Pulmonary artery endothelial cell (primary cell): ENCODE data around the gene KRTAP2-1. TPM values are rescaled to one million over a fixed set of nuclear protein-coding genes. Genes with fewer than 3 reads are reported as not detected.
"Not testable (repeated sequence)": the region's sequence is repeated elsewhere in the genome, so short reads cannot be mapped to it uniquely, and the experiment has no call there.

ENCODE experiments used
- DNase-seq: peaks from one replicate; pipeline ENCODE4 v3.0.0-alpha.2; 2011; ENCODE audit warnings: low read depth, low spot score
- total RNA-seq: library from RNA; depleted of rRNA; stranded (reverse); fragments of >200 nt; gene quantifications from 2 replicates; pipeline ENCODE4 v1.2.3, GENCODE V29; 2014

Gene KRTAP2-1
- total RNA-seq, 1 donor from 2014 or later = not detected

DNA sequence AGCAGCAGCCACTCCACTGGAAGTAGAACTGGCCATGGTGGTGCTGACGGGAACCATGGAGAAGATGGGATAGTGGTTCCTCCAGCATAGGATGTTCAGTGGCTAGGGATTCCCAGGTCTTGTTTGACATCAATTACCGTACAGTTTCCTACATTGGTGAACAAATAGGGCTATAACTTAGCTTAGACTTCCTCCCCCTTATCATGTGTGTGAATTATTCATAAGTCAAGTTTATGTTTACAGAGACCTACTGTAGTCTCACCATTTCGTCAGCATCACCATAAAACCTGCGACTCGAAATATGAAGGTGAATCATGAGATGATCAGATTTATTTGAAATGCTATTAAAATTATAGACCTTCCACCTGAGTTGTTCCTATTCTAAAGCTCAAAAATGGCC lies 11.6 kb upstream of the KRTAP2-1 start:
- DNase-seq = no peak

DNA sequence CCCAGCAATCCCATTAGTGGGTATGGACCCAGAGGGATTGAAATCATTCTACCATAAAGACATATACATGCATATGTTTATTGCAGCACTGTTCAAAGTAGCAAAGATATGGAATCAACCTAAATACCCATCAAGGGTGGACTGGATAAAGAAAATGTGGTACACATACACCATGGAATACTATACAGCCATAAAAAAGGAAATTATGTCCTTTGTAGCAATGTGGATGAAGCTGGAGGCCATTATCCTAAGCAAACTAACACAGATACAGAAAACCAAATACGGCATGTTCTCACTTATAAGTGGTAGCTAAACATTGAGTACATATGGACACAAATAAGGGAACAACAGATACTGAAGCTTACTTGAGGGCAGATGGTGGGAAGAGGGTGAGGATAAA lies 10.4 kb upstream of the KRTAP2-1 start:
- DNase-seq = no peak

DNA sequence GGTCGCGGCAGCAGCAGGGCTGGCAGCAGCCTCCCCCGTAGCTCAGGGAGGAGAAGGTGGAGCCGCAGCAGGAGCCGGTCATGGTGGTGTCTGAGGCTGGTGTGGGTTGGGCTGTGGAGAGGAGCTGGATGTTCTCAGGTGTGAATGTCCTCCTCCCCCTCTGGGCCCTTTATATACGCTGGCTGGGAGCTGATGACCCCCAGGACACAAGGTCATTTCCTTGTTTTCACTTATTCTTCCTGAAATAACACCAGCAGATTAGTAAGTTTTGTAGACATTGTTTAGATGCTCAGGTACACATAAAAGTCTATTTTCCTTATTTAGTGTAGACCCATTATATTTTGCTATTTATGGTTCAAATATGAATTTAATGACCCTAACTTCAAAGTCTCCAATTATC lies 8.0 kb upstream of the KRTAP2-1 start, which contains the start of gene KRTAP2-2:
KRTAP2-2 (minus strand) TSS at position 101 of the 400 bp plus-strand sequence; CDS start at position 82, 19 bp downstream.
- DNase-seq = not testable (repeated sequence)

DNA sequence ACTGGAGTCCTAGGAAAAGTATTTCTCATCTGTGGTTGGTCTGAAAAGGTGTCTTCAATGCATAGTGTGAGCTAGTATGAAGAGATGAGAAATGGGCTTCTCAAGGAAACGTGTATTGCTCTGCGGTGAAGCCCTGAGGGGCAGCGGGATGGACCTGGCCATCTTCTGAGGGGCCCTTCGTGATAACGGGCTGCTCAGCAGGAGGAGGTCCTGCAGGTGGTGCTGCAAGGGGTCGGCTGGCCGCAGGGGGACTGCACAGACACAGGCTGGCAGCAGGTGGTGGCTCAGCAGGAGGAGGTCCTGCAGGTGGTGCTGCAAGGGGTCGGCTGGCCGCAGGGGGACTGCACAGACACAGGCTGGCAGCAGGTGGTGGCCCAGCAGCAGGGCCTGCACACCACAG lies 7.4 kb upstream of the KRTAP2-1 start:
- not testable (repeated sequence) for DNase-seq

DNA sequence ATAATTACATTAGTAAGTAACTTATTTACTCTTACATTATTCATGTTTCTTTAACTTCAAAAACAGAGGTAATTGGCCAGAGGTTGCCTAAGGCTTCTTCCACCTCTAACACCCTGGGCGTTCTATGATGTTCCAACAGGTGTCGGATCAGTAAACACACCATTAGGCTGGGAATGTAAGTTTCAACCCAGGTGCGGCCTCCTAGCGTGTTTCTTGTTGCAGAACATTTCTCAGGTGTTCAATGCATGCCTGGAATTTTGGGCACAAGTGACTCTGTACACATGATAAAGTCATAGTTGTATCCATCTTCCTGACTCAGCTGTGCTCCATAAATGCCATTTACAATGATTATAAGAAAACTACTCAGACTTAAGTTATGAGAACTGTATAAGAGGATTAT lies 6.9 kb upstream of the KRTAP2-1 start:
- DNase-seq = no peak

DNA sequence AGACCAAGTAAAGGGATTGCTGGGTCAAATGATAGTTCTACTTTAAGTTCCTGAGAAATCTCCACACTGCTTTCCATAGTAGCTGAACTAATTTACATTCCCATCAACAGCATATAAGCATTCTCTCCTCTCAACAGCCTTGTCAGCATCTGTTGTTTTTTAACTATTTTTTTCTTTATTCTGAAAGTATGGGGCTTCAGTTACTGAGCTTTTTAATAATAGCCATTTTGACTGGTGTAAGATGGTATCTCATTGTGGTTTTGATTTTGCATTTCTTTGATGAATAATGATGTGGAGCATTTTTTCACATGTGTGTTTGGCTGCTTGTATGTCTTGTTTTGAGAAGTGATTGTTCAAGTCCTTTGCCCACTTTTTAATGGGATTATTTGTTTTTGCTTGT lies 5.5 kb upstream of the KRTAP2-1 start:
- no peak for DNase-seq

DNA sequence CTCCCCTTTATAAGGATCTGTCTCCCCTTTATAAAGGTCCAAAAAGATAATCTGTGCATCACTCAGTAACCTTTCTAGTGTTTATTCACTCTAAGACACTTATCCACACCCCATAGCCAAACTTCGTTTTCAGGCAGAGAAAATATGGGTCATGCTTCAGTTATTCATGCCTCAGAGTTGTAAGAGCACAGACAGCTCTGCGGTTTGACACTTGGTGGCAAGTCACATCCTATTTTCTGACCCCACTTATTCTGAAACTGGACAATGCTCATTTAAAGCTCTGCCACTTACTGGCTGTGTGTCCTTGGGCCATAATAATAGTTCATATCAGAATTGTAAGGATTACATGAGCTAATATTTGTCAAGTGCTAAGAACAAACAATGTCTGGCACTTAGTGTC lies 2.0 kb upstream of the KRTAP2-1 start:
- no peak for DNase-seq

DNA sequence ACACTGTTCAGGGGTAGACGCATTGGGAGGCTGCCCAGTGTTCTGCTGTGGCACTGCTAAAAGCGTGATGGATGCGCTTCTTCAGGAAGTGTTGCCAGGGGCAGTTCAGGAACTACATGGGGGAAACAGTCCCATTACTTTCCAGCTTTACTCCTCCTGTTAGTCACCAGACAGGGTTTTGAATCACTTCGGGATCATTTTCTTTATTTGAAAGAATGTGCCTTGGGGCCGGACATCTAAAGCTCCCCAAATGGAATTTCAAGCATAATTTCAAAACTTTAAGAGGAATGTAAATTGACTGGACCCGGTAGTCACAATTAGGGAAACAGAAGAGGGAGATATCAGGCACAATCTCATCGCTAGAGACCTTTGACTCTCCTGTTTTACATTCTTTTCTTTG lies 1.3 kb upstream of the KRTAP2-1 start:
- no peak for DNase-seq

DNA sequence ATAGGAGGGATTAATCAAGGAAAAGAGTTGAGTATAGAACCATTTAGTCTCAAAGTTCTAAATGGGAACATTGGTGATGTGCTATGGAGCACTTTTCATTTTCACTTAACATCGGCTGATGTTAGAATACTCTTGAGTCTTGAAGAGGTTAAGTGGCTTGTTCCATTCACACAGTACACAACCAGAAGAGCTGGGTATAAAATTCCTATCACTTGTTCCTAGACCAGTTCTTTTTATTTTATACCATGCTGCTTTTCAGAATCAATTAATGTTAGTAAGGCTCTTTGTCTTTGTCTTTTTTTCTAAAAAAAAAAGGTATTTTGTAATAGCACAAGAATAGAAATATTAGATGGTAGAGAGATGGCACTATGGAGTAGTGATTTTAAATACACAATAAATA lies 4.2 kb downstream of the KRTAP2-1 start:
- no peak for DNase-seq

DNA sequence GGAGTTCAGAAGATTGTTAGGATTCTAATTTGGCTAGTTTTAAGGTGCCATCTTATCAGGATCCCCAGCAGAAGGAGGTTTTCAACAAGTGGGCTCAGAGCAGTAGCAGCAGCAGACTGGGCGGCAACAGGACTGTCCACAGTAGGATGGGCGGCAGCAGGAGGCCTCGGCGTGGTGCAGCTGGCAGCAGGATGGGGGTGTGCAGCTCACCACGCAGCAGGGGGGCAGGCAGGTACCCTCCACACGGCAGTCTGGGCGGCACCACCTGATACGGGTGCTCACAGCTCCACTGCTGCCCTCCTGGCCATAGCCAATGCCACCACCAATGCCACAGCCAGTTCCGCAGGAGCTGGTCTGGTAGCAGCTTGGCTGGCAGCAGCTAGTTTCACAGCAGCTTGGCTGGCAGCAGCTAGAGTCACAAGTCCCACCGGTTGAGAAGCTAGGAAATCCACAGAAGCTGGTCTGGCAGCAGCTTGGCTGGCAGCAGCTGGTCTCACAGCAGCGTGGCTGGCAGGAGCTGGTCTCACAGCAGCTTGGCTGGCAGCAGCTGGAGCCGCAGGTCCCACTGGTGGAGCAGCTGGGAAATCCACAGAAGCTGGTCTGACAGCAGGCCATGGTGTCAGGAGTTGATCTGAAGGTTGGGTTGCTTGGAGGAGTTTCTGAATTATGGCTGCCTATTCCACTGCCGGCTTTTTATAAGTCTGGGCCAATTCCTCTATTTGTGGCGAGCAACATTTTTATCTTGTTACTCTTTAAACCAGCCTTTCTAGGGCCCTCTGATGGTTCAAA lies 6.1 kb downstream of the KRTAP2-1 start, which contains the start of gene KRTAP1-1:
KRTAP1-1 (minus strand) TSS at position 668 of the 789 bp plus-strand sequence; CDS start at position 615, 53 bp downstream.
- not testable (repeated sequence) for DNase-seq

DNA sequence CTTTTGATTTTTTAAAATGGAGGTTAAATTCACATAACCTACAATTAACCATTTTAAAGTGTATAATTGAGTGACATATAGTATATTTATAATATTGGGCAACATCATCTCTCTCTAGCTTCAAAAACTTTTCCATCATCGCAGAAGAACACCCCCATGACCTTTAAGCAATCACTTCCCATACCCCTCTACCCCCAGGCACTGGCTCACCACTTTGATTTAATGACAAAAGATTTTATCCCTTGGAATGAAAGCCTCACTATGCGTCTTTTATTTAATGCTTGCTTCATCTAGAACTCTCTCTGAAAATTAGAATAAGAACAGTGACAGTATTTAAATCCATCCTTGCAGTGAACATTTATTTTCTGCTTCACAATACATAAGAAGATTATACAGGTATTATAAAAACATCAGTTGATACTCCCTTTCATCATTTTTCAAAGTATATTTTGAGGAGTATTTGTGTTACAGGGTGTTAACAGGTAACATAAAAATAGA lies 9.2 kb downstream of the KRTAP2-1 start:
- DNase-seq = no peak

DNA sequence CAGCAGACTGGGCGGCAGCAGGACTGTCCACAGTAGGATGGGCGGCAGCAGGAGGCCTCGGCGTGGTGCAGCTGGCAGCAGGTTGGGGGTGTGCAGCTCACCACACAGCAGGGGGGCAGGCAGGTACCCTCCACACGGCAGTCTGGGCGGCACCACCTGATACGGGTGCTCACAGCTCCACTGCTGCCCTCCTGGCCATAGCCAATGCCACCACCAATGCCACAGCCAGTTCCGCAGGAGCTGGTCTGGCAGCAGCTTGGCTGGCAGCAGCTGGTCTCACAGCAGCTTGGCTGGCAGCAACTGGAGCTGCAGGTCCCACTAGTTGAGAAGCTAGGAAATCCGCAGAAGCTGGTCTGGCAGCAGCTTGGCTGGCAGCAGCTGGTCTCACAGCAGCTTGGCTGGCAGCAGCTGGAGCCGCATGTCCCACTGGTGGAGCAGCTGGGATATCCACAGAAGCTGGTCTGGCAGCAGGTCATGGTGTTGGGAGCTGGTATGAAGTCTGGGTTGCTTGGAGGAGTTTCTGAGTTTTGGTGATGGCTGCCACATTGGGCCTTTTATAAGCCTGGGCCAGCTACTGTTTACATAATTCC lies 12.7 kb downstream of the KRTAP2-1 start, which contains the start of gene KRTAP1-3:
KRTAP1-3 (minus strand) TSS at position 529 of the 590 bp plus-strand sequence; CDS start at position 476, 53 bp downstream.
- not testable (repeated sequence) for DNase-seq

DNA sequence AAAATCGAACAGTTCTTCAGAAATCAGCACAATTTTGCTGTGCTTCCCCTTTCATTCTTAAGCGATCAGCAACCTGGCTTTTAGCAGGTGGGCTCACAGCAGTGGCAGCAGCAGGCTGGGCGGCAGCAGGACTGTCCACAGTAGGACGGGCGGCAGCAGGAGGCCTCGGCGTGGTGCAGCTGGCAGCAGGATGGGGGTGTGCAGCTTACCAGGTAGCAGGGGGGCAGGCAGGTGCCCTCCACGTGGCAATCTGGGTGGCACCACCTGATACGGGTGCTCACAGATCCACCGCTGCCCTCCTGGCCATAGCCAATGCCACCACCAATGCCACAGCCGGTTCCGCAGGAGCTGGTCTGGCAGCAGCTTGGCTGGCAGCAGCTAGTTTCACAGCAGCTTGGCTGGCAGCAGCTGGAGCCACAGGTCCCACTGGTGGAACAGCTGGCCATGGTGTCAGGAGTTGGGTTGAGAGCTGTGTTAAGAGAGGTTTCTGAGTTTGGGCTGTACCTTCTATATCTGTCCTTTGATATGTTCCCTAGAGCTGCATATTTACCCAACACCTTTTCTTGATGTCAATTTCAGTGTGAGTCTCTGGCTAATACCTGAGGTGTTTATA lies 17.4 kb downstream of the KRTAP2-1 start, which contains the start of gene KRTAP1-4:
KRTAP1-4 (minus strand) TSS at position 563 of the 613 bp plus-strand sequence; CDS start at position 446, 117 bp downstream.
- DNase-seq = no peak

DNA sequence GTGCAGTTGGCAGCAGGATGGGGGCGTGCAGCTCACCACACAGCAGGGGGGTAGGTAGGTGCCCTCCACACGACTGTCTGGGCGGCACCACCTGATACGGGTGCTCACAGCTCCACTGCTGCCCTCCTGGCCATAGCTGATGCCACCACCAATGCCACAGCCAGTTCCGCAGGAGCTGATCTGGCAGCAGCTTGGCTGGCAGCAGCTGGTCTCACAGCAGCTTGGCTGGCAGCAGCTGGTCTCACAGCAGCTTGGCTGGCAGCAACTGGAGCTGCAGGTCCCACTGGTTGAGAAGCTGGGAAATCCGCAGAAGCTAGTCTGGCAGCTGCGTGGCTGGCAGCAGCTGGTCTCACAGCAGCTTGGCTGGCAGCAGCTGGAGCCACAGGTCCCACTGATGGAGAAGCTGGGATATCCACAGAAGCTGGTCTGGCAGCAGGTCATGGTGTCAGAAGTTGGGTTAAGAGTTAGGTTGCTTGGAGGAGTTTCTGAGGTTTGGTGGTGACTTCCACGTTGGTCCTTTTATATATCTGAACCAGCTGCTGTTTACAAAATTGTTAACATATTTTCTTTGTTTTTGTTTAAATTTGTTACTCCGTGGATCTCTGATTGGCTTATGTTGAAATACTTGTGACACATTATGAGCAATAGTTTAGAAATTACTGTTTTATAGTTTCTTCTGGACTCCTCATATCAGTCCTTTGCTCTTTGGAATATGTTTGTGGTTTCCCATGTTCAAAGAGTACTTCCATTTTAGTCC lies 20.2 kb downstream of the KRTAP2-1 start, which contains the start of gene KRTAP1-5:
KRTAP1-5 (minus strand) TSS at position 494 of the 757 bp plus-strand sequence; CDS start at position 441, 53 bp downstream.
- no peak for DNase-seq

DNA sequence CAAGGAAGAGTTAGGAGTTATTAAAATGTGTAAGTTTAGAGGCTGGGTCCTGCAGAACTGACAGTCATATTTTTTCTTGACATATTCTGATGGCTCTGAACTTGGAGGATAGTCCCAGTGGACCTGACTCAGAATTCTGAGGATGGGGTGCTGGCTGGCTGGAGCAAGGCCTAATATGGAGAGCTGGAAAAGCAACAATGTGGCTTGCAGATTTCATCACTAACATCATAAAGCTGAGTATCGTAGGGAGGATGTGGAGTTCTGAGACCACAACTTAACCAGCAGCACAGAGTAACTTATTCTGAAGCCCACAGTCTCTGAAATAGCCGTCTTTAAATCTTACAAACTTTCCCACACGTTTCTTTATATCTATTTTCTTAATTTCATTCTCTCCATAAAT lies 22.4 kb downstream of the KRTAP2-1 start:
- DNase-seq = no peak

DNA sequence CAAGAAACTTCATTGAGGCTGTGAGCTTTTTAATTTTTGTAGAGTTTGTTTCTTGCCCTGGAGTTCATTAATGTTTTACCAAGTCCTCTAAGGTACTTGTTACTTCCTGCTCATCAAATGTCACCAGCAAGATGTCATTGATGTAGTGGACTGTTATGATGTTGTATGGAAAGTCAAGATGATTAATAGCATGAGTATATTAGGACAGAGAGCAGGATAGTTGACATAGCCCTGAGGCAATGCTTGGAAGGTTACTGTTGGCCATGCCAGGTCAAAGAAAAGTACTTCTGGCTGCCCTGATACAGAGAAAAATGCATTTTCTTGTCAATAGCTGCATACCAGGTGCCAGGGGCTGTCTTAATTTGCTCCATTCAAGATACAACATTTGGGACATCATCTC lies 26.8 kb downstream of the KRTAP2-1 start:
- DNase-seq = no peak

DNA sequence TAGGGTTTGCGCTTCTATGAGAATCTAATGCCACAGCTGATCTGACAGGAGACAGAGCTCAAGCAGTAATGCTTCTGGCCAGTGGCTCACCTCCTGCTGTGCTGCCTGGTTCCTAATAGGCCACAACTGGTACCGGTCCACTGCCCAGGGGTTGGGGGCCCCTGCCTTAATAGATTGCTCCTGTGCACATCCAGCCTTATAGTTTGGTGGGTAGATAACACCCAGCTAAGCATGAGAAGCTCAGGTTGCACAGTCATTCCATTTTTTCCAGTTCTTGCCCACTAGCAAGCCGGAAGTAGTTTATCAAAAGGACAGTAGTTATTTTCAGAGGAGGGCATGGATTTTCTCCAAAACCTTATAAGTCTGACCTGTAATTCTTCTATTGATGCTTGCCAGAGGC lies 27.7 kb downstream of the KRTAP2-1 start:
- no peak for DNase-seq

DNA sequence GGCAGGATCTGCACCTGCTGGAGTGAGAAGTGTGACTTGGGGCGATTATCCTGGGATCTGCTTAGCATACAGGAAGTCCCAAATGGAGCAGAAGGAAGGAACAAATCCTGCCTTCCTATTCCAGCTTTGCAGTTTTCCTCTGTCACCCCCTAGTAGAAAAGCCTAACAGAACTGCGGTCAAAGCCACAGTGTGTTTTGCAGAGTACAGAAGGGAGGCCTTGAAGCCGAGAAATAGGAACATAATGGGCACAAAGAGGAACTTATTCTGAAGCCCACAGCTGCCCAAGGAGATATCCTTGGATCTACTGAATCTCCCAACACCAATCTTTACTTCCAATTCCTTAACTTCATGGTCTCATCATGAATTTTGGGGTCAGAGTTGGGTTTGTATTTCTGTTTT lies 28.6 kb downstream of the KRTAP2-1 start:
- DNase-seq = no peak

DNA sequence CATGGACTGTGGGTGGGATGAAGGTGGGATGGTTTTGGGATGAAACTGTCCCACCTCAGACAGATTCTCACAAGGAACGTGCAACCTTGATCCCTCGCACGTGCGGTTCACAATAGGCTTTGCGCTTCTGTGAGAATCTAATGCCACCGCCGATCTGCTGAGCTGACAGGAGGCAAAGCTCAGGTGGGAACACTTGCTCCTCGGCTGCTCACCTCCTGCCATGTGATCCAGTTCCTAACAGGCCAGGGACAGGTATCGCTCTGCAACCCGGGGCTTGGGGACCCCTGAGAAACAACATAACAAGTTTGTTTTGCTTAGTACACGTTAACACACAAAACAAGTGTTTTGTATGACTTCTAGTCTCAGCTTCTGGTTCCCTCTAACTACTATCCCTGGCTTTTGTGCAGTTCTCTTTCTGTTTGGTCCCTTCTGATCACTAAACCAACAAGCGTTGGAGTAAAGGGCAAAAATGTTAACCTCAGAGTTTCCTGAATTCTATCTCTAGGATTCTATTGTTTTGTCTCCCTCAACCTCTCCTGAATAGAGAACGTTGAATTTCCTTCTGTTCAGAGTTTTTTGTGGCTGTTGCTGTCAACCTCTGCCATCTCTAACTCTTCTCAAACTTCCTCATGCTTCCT lies 30.4 kb downstream of the KRTAP2-1 start:
- DNase-seq = no peak

DNA sequence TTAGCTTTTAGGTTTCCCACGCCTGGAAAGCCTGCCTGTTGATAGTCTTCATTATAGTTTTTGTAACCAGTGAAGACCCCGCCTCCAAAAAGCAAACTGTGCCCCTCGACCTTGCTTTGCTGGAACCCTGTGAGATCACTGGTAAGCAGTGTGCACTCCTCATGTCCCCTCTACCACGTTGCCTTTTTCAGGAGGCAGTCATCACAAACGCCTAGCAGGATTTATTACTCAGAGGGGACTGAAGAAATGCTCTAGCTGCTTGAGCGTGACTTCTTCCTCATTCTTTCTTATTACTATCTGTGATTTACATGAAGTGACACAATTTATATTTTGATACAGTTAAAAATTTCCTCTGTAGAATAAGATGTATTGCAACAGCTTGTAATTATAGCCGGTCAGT lies 31.7 kb downstream of the KRTAP2-1 start:
- DNase-seq = no peak

DNA sequence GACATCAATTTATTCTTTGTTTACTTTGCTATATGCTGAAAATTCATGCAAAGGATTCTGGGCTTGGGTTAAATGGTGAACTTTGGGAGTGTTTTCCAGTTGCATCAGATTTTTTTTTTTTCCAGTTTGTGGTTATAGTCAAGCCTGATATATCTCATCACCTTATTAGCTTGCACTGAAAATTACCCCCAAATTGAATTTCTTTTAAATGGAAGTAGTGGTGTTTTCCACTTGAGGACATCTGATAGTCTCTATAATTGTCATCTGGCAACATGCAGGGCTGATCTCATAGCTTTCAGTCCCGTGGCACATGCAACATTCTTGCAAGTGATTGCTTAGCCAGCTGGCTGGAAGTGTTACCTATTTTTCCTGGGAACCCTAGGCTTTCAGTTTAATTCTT lies 33.5 kb downstream of the KRTAP2-1 start:
- DNase-seq = no peak
